Measurements from ENCODE around the gene MACROD1.

DNA sequence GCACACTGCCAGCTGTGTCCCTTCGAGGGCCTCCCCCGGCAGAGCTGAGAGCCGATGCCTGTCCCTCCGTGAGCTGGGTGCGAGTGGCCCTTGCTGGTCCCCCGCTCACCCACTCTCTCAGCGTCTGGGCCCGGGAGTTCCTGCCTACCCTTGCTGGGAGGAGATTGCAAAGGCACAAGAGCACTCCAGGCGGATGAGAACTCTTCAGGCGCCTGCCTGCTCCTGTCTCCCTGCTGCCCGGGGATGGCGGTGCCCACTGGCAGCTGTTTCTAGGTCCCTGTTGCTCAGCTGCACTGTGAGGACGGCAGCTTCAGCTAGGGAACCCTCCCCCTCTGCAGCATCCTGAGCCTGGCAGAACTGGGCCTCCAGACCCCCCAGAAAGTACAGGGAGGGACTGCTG is 69.1 kb downstream of the MACROD1 start:
- TF ChIP-seq KLF16 (IDR thresholded peaks at IDR 0.05) (no peak), CBFA2T2 (conservative IDR thresholded peaks at IDR 0.05) (no peak), EZH2 (IDR thresholded peaks at IDR 0.05; ENCODE audit: borderline replicate concordance, low read depth, low read length) (no peak), ZNF197 (CRISPR knock-in tag; IDR thresholded peaks at IDR 0.05; ENCODE audit: low read depth) (no peak), CHCHD3 (CRISPR knock-in tag; IDR thresholded peaks at IDR 0.05) (no peak), CHD4 (IDR thresholded peaks at IDR 0.05; ENCODE audit: insufficient read depth, insufficient replicate concordance, low read depth, low read length, poor library complexity, severe bottlenecking) (no peak), POLR2AphosphoS5 (IDR thresholded peaks at IDR 0.05; ENCODE audit: control insufficient read depth, insufficient read depth, low read depth, low read length) (no peak), ZNF133 (CRISPR knock-in tag; IDR thresholded peaks at IDR 0.05) (no peak), ARID2 (IDR thresholded peaks at IDR 0.05) (no peak), POLR2A (conservative IDR thresholded peaks at IDR 0.05) (no peak), NR0B1 (IDR thresholded peaks at IDR 0.05; ENCODE audit: partially characterized antibody) (no peak), BACH1 (tag; IDR thresholded peaks at IDR 0.05) (no peak), KLF13 (tag; IDR thresholded peaks at IDR 0.05; ENCODE audit: borderline replicate concordance, low read depth) (no peak)
- TF ChIP-seq, protein P1, sequence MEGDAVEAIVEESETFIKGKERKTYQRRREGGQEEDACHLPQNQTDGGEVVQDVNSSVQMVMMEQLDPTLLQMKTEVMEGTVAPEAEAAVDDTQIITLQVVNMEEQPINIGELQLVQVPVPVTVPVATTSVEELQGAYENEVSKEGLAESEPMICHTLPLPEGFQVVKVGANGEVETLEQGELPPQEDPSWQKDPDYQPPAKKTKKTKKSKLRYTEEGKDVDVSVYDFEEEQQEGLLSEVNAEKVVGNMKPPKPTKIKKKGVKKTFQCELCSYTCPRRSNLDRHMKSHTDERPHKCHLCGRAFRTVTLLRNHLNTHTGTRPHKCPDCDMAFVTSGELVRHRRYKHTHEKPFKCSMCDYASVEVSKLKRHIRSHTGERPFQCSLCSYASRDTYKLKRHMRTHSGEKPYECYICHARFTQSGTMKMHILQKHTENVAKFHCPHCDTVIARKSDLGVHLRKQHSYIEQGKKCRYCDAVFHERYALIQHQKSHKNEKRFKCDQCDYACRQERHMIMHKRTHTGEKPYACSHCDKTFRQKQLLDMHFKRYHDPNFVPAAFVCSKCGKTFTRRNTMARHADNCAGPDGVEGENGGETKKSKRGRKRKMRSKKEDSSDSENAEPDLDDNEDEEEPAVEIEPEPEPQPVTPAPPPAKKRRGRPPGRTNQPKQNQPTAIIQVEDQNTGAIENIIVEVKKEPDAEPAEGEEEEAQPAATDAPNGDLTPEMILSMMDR (IDR thresholded peaks at IDR 0.05 in 2 of 3, conservative IDR thresholded peaks at IDR 0.05 in 1 of 3; ENCODE audit: insufficient read depth in 2 of 3, low read depth in 1 of 3, low read length in 3 of 3), result no peak
